Mesenchymal stem cell (in vitro differentiated cells and primary cell): ENCODE data around the gene GMPS. TPM values are rescaled to one million over a fixed set of nuclear protein-coding genes. Genes with fewer than 3 reads are reported as not detected.
"Not testable (repeated sequence)": the region's sequence is repeated elsewhere in the genome, so short reads cannot be mapped to it uniquely, and the experiment has no call there.

Experiments
- DNase-seq: peaks from one replicate; pipeline ENCODE4 v3.0.0-alpha.2; 2013
- H2AFZ ChIP-seq: one replicate; pipeline ENCODE4 v1.6.1; 2013; ENCODE audit warnings: low read depth, mild to moderate bottlenecking, control low read depth, inconsistent platforms, low read length, moderate library complexity
- H2AK5ac ChIP-seq: 2 replicates; pipeline ENCODE4 v1.6.1; 2013; ENCODE audit warnings: low read length, moderate library complexity, mild to moderate bottlenecking, inconsistent platforms; ENCODE audit not compliant: severe bottlenecking
- H2BK120ac ChIP-seq: one replicate; pipeline ENCODE4 v1.6.1; 2013; ENCODE audit warnings: low read depth, mild to moderate bottlenecking, inconsistent platforms, low read length, moderate library complexity
- H2BK12ac ChIP-seq, 2 experiments: one replicate each; pipeline ENCODE4 v1.6.1; 2013; ENCODE audit warnings: inconsistent platforms in 2 of 2, low read length in 2 of 2, mild to moderate bottlenecking in 2 of 2, moderate library complexity in 2 of 2, control low read depth in 1 of 2
- H2BK15ac ChIP-seq: one replicate; pipeline ENCODE4 v1.6.1; 2013; ENCODE audit warnings: mild to moderate bottlenecking, low read depth, inconsistent platforms; ENCODE audit not compliant: poor library complexity, severe bottlenecking
- H2BK5ac ChIP-seq: 2 replicates; pipeline ENCODE4 v1.6.1; 2013; ENCODE audit warnings: low read depth, mild to moderate bottlenecking, low read length, control low read depth, inconsistent platforms; ENCODE audit not compliant: poor library complexity, severe bottlenecking
- H3K14ac ChIP-seq, 2 experiments: one replicate each; pipeline ENCODE4 v1.6.1; 2013; ENCODE audit warnings: inconsistent platforms in 2 of 2, low read length in 2 of 2, control low read depth in 1 of 2, mild to moderate bottlenecking in 1 of 2, moderate library complexity in 1 of 2
- H3K18ac ChIP-seq, 2 experiments: one replicate each; pipeline ENCODE4 v1.6.1; 2013; ENCODE audit warnings: inconsistent platforms in 2 of 2, low read length in 2 of 2, control low read depth in 1 of 2, low read depth in 1 of 2, mild to moderate bottlenecking in 1 of 2
- H3K23ac ChIP-seq, 2 experiments: one replicate each; pipeline ENCODE4 v1.6.1; 2013; ENCODE audit warnings: inconsistent platforms in 2 of 2, low read length in 2 of 2, mild to moderate bottlenecking in 2 of 2, moderate library complexity in 2 of 2, control low read depth in 1 of 2
- H3K27ac ChIP-seq: 2 replicates; pipeline ENCODE4 v1.5.1; 2013; ENCODE audit warnings: mild to moderate bottlenecking, moderate library complexity, low read length, control low read depth, inconsistent platforms; ENCODE audit not compliant: poor library complexity, severe bottlenecking
- H3K27me3 ChIP-seq, 2 experiments: 2 replicates each; pipeline versions ENCODE4 v1.6.1 to v1.7.0; 2013; ENCODE audit warnings: low read length in 2 of 2, mild to moderate bottlenecking in 2 of 2, moderate library complexity in 2 of 2, control low read depth in 1 of 2, inconsistent platforms in 1 of 2; ENCODE audit not compliant: control insufficient read depth in 1 of 2, insufficient read depth in 1 of 2
- H3K36me3 ChIP-seq, 2 experiments: 2 replicates each; pipeline versions ENCODE4 v1.6.1 to v1.7.0; 2013; ENCODE audit warnings: low read length in 2 of 2, control low read depth in 1 of 2, inconsistent platforms in 1 of 2, low read depth in 1 of 2, mild to moderate bottlenecking in 1 of 2; ENCODE audit not compliant: insufficient read depth in 2 of 2, control insufficient read depth in 1 of 2
- H3K4ac ChIP-seq, 2 experiments: one replicate each; pipeline ENCODE4 v1.6.1; 2013; ENCODE audit warnings: inconsistent platforms in 2 of 2, low read length in 2 of 2, mild to moderate bottlenecking in 2 of 2, moderate library complexity in 2 of 2, control low read depth in 1 of 2, low read depth in 1 of 2
- H3K4me1 ChIP-seq: 2 replicates; pipeline ENCODE4 v1.6.1; 2013; ENCODE audit warnings: low read depth, low read length, control low read depth; ENCODE audit not compliant: control insufficient read depth, insufficient read depth
- H3K4me2 ChIP-seq: 2 replicates; pipeline ENCODE4 v1.6.1; 2013; ENCODE audit warnings: low read length, mild to moderate bottlenecking, inconsistent platforms; ENCODE audit not compliant: poor library complexity, severe bottlenecking
- H3K4me3 ChIP-seq, 2 experiments: 2 replicates each; pipeline versions ENCODE4 v1.5.1 to v1.7.0; 2013; ENCODE audit warnings: low read length in 2 of 2, mild to moderate bottlenecking in 2 of 2, control low read depth in 1 of 2, low read depth in 1 of 2; ENCODE audit not compliant: insufficient read depth in 1 of 2
- H3K79me1 ChIP-seq: replicated peaks from 2 replicates; pipeline ENCODE4 v1.6.1; 2013; ENCODE audit warnings: mild to moderate bottlenecking, control low read depth, low read length, inconsistent platforms; ENCODE audit not compliant: poor library complexity, severe bottlenecking
- H3K9ac ChIP-seq: 2 replicates; pipeline ENCODE4 v1.7.0; 2013; ENCODE audit warnings: mild to moderate bottlenecking, low read length, moderate library complexity
- H3K9me3 ChIP-seq: 2 replicates; pipeline ENCODE4 v1.7.0; 2013; ENCODE audit warnings: mild to moderate bottlenecking, low read length; ENCODE audit not compliant: control insufficient read depth
- H4K8ac ChIP-seq: one replicate; pipeline ENCODE4 v1.6.1; 2013; ENCODE audit warnings: inconsistent platforms, mild to moderate bottlenecking, low read length, moderate library complexity
- H4K91ac ChIP-seq: one replicate; pipeline ENCODE4 v1.6.1; 2013; ENCODE audit warnings: mild to moderate bottlenecking, low read length, inconsistent platforms
- WGBS: methylation state at CpG from one replicate; pipeline ENCODE4 v1.1.7; 2013; ENCODE audit warnings: mixed read lengths; 5-methylcytosine and 5-hydroxymethylcytosine counted together
- polyA plus RNA-seq, 2 experiments: library from polyadenylated mRNA; stranded (reverse); fragments of 200-250 nt; gene quantifications; one replicate each; pipeline ENCODE4 v1.2.3, GENCODE V29; 2013

GMPS gene
- 48.7 TPM for polyA plus RNA-seq (2013, experiment 1 of 2)
- polyA plus RNA-seq (2013, experiment 2 of 2), result 51.5 TPM

GRCh38 chr3:155870133-155870944, at the start of gene GMPS:
Gene GMPS (plus strand): TSS chr3:155870650. CDS start chr3:155870871, 221 bp downstream.
- Histone ChIP-seq H3K9ac (peak within 1 kb of the TSS; percentile 94), H2BK12ac (peak within 1 kb of the TSS in 1 of 2 experiments; percentile 18), H2AFZ (peak within 1 kb of the TSS; percentile 75), H3K23ac (peak within 1 kb of the TSS; percentile 83 to 90), H2AK5ac (no peak within 1 kb of the TSS), H3K18ac (peak within 1 kb of the TSS; percentile 86 to 97), H3K9me3 (no peaks in the 10 kb centered on the region), H2BK5ac (peak within 1 kb of the TSS; percentile 91), H3K14ac (peak within 1 kb of the TSS; percentile 82 to 92), H3K27ac (peak within 1 kb of the TSS; percentile 59), H3K4me2 (peak within 1 kb of the TSS; percentile 82), H4K8ac (peak within 1 kb of the TSS; percentile 92), H3K27me3 (no peaks in the 10 kb centered on the region), H3K4me1 (peaks cover 7% of the 10 kb centered on the region), H3K36me3 (no peaks in the 10 kb centered on the region), H3K4ac (peak within 1 kb of the TSS; percentile 90 to 97), H3K79me1 (no peaks in the 10 kb centered on the region), H2BK15ac (peak within 1 kb of the TSS; percentile 97), H4K91ac (peak within 1 kb of the TSS; percentile 96), H2BK120ac (peak within 1 kb of the TSS; percentile 95), H3K4me3 (peak within 1 kb of the TSS; percentile 90 to 94)
- under 1% methylated on average over 65 of the region's 83 CpGs for WGBS
- peak; percentile 92 for DNase-seq

GRCh38 chr3:155828490-155829098, 41.9 kb upstream of the GMPS start:
- not testable (repeated sequence) for H4K91ac ChIP-seq, H3K4me1 ChIP-seq, H3K27ac ChIP-seq, H2BK12ac ChIP-seq, H2AFZ ChIP-seq, H2BK120ac ChIP-seq, H3K4me3 ChIP-seq, H3K79me1 ChIP-seq, H2AK5ac ChIP-seq, H3K4me2 ChIP-seq, H4K8ac ChIP-seq, DNase-seq, H3K27me3 ChIP-seq, H3K9me3 ChIP-seq, H3K18ac ChIP-seq, H2BK15ac ChIP-seq, H2BK5ac ChIP-seq, H3K14ac ChIP-seq, H3K4ac ChIP-seq, H3K9ac ChIP-seq, H3K23ac ChIP-seq
- H3K36me3 ChIP-seq, result peaks cover 3 to 46% of the 10 kb centered on the region in 2 experiments
- WGBS, result 94% methylated on average over 8 of the region's 13 CpGs

- Histone ChIP-seq H3K4me1 (no peaks in the 10 kb centered on the region), H3K4me2 (no peak overlapping the region), H3K36me3 (peaks cover 0 to 17% of the 10 kb centered on the region in 2 experiments), H3K14ac (no peak overlapping the region), H2BK12ac (no peak overlapping the region), H4K8ac (no peak overlapping the region), H3K9me3 (no peaks in the 10 kb centered on the region), H3K9ac (no peak overlapping the region), H2AFZ (no peak overlapping the region), H2BK15ac (no peak overlapping the region), H3K18ac (no peak overlapping the region), H3K27me3 (no peaks in the 10 kb centered on the region), H4K91ac (no peak overlapping the region), H2BK5ac (no peak overlapping the region), H3K27ac (no peak overlapping the region), H2AK5ac (no peak overlapping the region), H3K23ac (no peak overlapping the region), H3K4me3 (no peak overlapping the region), H2BK120ac (no peak overlapping the region), H3K79me1 (peaks cover 12% of the 10 kb centered on the region), H3K4ac (no peak overlapping the region)
- WGBS, result 88% methylated on average over 9 of the region's 9 CpGs
- no peak for DNase-seq
These were observed 34.9 kb upstream of the GMPS start for GRCh38 chr3:155835341-155836071.

GRCh38 chr3:155843569-155843968, 26.9 kb upstream of the GMPS start:
- no peak overlapping the region for H3K4me2 ChIP-seq
- DNase-seq, result no peak
- no peak overlapping the region for H2BK5ac ChIP-seq
- H3K9me3 ChIP-seq, result no peaks in the 10 kb centered on the region
- H3K4ac ChIP-seq, result no peak overlapping the region
- H3K27ac ChIP-seq, result no peak overlapping the region
- H3K4me3 ChIP-seq, result no peak overlapping the region
- H2BK120ac ChIP-seq, result no peak overlapping the region
- no peak overlapping the region for H3K9ac ChIP-seq
- H2AK5ac ChIP-seq, result no peak overlapping the region
- no peak overlapping the region for H2AFZ ChIP-seq
- H3K79me1 ChIP-seq, result peaks cover 11% of the 10 kb centered on the region
- no peak overlapping the region for H4K91ac ChIP-seq
- H3K4me1 ChIP-seq, result no peaks in the 10 kb centered on the region
- H3K27me3 ChIP-seq, result no peaks in the 10 kb centered on the region
- 100% methylated on average over 1 of the region's 1 CpG for WGBS
- peaks cover 0 to 8% of the 10 kb centered on the region in 2 experiments for H3K36me3 ChIP-seq
- no peak overlapping the region for H4K8ac ChIP-seq
- H3K18ac ChIP-seq, result no peak overlapping the region
- H3K14ac ChIP-seq, result no peak overlapping the region
- no peak overlapping the region for H2BK12ac ChIP-seq
- H2BK15ac ChIP-seq, result no peak overlapping the region
- H3K23ac ChIP-seq, result no peak overlapping the region
